ENCODE data around the gene FTCD.
"Not testable (repeated sequence)": the region's sequence is repeated elsewhere in the genome, so short reads cannot be mapped to it uniquely, and the experiment has no call there.

The FTCD gene

GRCh38 chr21:46146856-46147255, 8.5 kb downstream of the FTCD start:
- H3K4me1 ChIP-seq = peaks cover 3 to 39% (median 34%) of the 10 kb centered on the region in 10 experiments; a peak in 19 of 20 replicates
- TF ChIP-seq Cebpa-rat (IDR thresholded peaks at IDR 0.05) = no peak
- H4K20me1 ChIP-seq = no peaks in the 10 kb centered on the region; a peak in 1 of 22 replicates
- peak overlapping the region in 8 of 11 experiments; percentile 52 to 87 (median 74); a peak in 16 of 22 replicates for H3K4me2 ChIP-seq
- no peak overlapping the region for H3K4me3 ChIP-seq
- H3K27me3 ChIP-seq = no peaks in the 10 kb centered on the region; a peak in 1 of 22 replicates
- peak overlapping the region in 3 of 11 experiments; percentile 30 to 51 (median 46); a peak in 4 of 22 replicates for H3K9ac ChIP-seq
- no peaks in the 10 kb centered on the region for H3K36me3 ChIP-seq
- no peak overlapping the region for H3K27ac ChIP-seq
- H3K9me3 ChIP-seq (replicated peaks in 1 of 11) = peaks cover 0 to 11% (median 8%) of the 10 kb centered on the region in 11 experiments; a peak in 16 of 22 replicates

- peak overlapping the region in 6 of 11 experiments; percentile 2 to 51 (median 28); a peak in 5 of 22 replicates for H3K9ac ChIP-seq
- no peak overlapping the region for H3K4me3 ChIP-seq
- H3K36me3 ChIP-seq = no peaks in the 10 kb centered on the region
- no peaks in the 10 kb centered on the region; a peak in 1 of 22 replicates for H4K20me1 ChIP-seq
- H3K4me1 ChIP-seq = peaks cover 3 to 47% (median 42%) of the 10 kb centered on the region in 10 experiments; a peak in 19 of 20 replicates
- TF ChIP-seq Cebpa-rat (IDR thresholded peaks at IDR 0.05) = no peak
- peaks cover 0 to 11% (median 8%) of the 10 kb centered on the region in 11 experiments; a peak in 16 of 22 replicates for H3K9me3 ChIP-seq (replicated peaks in 1 of 11)
- H3K4me2 ChIP-seq = peak overlapping the region in 9 of 11 experiments; percentile 21 to 87 (median 71); a peak in 18 of 22 replicates
- H3K27me3 ChIP-seq = peaks cover 0 to 4% (median 0%) of the 10 kb centered on the region in 11 experiments; a peak in 2 of 22 replicates
- no peak overlapping the region for H3K27ac ChIP-seq
Observed at GRCh38 chr21:46145840-46146691, 9.3 kb downstream of the FTCD start.

- no peak overlapping the region; a peak in 1 of 22 replicates for H3K27ac ChIP-seq
- H3K4me3 ChIP-seq = no peak overlapping the region
- H3K36me3 ChIP-seq = no peaks in the 10 kb centered on the region
- no peak for TF ChIP-seq Cebpa-rat (IDR thresholded peaks at IDR 0.05)
- 0 out of 22 replicates have a peak overlapping the region, but pooled peaks of 1 of the 11 experiments have one; percentile 14 for H3K9ac ChIP-seq
- no peaks in the 10 kb centered on the region; a peak in 1 of 22 replicates for H4K20me1 ChIP-seq
- peaks cover 0 to 4% (median 0%) of the 10 kb centered on the region in 11 experiments; a peak in 3 of 22 replicates for H3K27me3 ChIP-seq
- H3K4me1 ChIP-seq = peaks cover 3 to 53% (median 47%) of the 10 kb centered on the region in 10 experiments; a peak in 19 of 20 replicates
- peak overlapping the region in 7 of 11 experiments; percentile 0 to 32 (median 17); a peak in 6 of 22 replicates for H3K4me2 ChIP-seq
- H3K9me3 ChIP-seq (replicated peaks in 1 of 11) = peaks cover 0 to 11% (median 8%) of the 10 kb centered on the region in 11 experiments; a peak in 16 of 22 replicates
Observed at GRCh38 chr21:46145159-46145839, 10.1 kb downstream of the FTCD start.

- H3K4me3 ChIP-seq = no peak overlapping the region
- H3K9me3 ChIP-seq (replicated peaks in 1 of 11) = peaks cover 0 to 11% (median 8%) of the 10 kb centered on the region in 11 experiments; a peak in 16 of 22 replicates
- peak overlapping the region in 7 of 11 experiments; percentile 0 to 32 (median 17); a peak in 6 of 22 replicates for H3K4me2 ChIP-seq
- no peak for TF ChIP-seq Cebpa-rat (IDR thresholded peaks at IDR 0.05)
- peaks cover 0 to 6% (median 0%) of the 10 kb centered on the region in 11 experiments; a peak in 3 of 22 replicates for H3K27me3 ChIP-seq
- no peak overlapping the region; a peak in 1 of 22 replicates for H3K27ac ChIP-seq
- H4K20me1 ChIP-seq = no peaks in the 10 kb centered on the region; a peak in 1 of 22 replicates
- H3K4me1 ChIP-seq = peaks cover 3 to 53% (median 47%) of the 10 kb centered on the region in 10 experiments; a peak in 19 of 20 replicates
- H3K36me3 ChIP-seq = no peaks in the 10 kb centered on the region
- H3K9ac ChIP-seq = 0 out of 22 replicates have a peak overlapping the region, but pooled peaks of 1 of the 11 experiments have one; percentile 14
Observed at GRCh38 chr21:46144464-46145070, 10.8 kb downstream of the FTCD start.

GRCh38 chr21:46142582-46143473, 12.6 kb downstream of the FTCD start:
- Histone ChIP-seq H3K9me3 (replicated peaks in 1 of 11) (peaks cover 0 to 11% (median 8%) of the 10 kb centered on the region in 11 experiments; a peak in 16 of 22 replicates), H3K36me3 (no peaks in the 10 kb centered on the region), H3K4me1 (peaks cover 3 to 53% (median 47%) of the 10 kb centered on the region in 10 experiments; a peak in 19 of 20 replicates), H3K9ac (no peak overlapping the region), H4K20me1 (no peaks in the 10 kb centered on the region; a peak in 1 of 22 replicates), H3K27me3 (peaks cover 0 to 6% (median 0%) of the 10 kb centered on the region in 11 experiments; a peak in 3 of 22 replicates), H3K27ac (no peak overlapping the region), H3K4me3 (no peak overlapping the region), H3K4me2 (peak overlapping the region in 5 of 11 experiments; percentile 51 to 73 (median 69); a peak in 6 of 22 replicates)
- no peak for TF ChIP-seq Cebpa-rat (IDR thresholded peaks at IDR 0.05)

DNA sequence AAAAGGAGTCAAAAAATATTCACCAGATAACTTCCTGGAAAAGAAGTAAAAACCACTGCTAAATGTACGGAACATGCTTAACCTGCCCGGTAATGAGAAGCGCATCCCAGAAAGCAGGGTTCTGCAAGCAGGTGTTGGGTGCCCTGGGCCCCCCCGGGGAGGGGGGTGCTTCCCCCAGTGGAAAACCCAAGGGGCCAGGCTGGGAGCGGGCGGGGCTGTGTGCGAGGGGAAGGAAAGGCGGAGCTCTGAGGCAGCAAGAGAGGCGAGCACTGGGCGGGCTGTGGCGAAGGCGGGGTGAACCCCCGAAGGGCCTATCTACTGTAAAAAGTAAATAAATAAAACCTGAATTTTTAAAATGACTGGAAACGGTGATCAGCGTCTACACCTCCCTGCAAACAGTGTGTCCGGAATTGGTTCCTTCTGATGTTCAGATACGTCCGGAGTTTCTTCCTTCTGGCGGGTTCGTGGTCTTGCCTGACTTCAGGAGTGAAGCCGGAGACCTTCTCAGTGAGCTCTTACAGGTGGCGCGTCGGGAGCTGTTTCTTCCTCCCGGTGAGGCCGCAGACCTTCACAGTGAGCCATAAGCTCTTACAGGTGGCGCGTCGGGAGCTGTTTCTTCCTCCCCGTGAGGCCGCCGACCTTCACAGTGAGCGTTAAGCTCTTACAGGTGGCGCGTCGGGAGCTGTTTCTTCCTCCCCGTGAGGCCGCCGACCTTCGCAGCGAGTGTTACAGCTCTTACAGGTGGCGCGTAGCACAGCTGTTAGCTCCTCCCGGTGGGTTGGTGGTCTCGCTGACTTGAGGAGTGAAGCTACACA, 13.4 kb downstream of the FTCD start:
- Histone ChIP-seq H3K9ac (peak overlapping the region in 1 of 11 experiments; percentile 0; a peak in 1 of 22 replicates), H3K4me2 (peak overlapping the region; percentile 41 to 77 (median 66))

GRCh38 chr21:46140352-46141003, 14.9 kb downstream of the FTCD start:
- H3K4me3 ChIP-seq, H4K20me1 ChIP-seq, H3K36me3 ChIP-seq, H3K9ac ChIP-seq, H3K27me3 ChIP-seq, H3K27ac ChIP-seq: not testable (repeated sequence)
- Histone ChIP-seq H3K4me1 (peaks cover 3 to 36% (median 31%) of the 10 kb centered on the region in 10 experiments; a peak in 19 of 20 replicates), H3K4me2 (peak overlapping the region in 7 of 11 experiments; percentile 32 to 77 (median 69); a peak in 7 of 22 replicates), H3K9me3 (replicated peaks in 1 of 11) (peaks cover 0 to 11% (median 8%) of the 10 kb centered on the region in 11 experiments; a peak in 16 of 22 replicates)

More for the DNA sequence above, 13.4 kb downstream of the FTCD start:
- Histone ChIP-seq H3K36me3 (no peaks in the 10 kb centered on the region), H4K20me1 (no peaks in the 10 kb centered on the region; a peak in 2 of 22 replicates), H3K9me3 (replicated peaks in 1 of 11) (peaks cover 0 to 11% (median 8%) of the 10 kb centered on the region in 11 experiments; a peak in 16 of 22 replicates), H3K27ac (no peak overlapping the region), H3K4me3 (peak overlapping the region in 1 of 10 experiments; percentile 38; a peak in 1 of 20 replicates), H3K27me3 (peaks cover 0 to 6% (median 0%) of the 10 kb centered on the region in 11 experiments; a peak in 3 of 22 replicates), H3K4me1 (peaks cover 3 to 49% (median 44%) of the 10 kb centered on the region in 10 experiments; a peak in 19 of 20 replicates)
- no peak for TF ChIP-seq Cebpa-rat (IDR thresholded peaks at IDR 0.05)
